Fibroblast of peridontal ligament (primary cell): ENCODE results near the gene PTPRD.
A peak's percentile ranks its signal among the peaks of the same experiment; 100 is the strongest.

Experiments used
- DNase-seq: peaks from one replicate; pipeline ENCODE4 v3.0.0-alpha.2; 2010; ENCODE audit errors: extremely low read depth

PTPRD gene

DNA sequence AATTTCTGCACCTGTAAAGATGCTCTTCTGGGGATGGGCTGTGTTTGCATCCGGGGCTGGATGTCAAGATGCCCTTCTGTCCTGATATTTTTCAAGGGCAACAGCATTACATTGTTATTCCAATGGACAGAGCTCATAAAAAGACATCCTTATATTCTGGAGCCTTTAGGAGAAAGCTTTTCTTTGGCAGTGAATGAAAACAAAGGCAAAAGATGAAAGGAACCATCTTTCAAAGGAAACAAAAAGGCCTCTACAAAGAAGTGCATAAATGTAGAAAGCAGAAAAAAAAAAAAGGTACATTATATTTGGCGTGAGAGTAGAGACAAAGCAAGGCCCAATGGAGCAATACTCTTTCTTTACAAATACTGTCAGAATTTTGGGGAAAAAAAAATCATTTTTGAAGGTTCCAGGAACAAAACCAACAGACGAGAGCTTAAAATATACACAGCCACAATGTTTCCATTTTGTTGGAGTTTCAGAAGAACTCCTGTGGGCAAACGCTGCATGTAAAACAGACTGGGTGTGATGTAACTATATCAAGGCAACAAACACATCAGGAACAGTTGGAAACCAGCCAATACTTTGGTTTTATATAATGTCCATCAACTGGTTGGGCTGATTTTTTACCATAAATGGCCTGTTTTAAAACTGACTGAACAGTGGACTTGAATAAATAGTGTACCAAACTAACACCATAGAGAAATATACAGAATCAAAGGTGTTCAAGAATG, 1927.7 kb downstream of the PTPRD start:
- no peak for DNase-seq

GRCh38 chr9:8683496-8683895, 1929.3 kb downstream of the PTPRD start:
- no peak for DNase-seq

DNA sequence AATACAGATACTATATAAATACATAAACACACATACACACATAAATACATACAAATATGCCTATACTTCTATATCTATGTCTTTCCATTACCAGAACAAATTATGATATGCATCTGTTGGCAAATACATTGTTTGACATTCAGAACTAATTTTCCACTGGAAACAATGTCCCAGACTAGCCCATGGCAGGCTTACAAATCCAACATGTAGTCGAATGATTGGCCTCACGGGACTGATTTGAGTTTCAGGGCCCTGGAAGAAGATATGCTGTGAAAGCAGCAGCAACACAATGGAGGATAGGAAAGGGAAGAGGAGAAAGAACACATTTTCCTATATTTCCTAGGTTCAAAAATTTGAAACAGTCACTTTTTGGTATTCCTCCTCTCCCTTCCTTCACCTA, 1932.1 kb downstream of the PTPRD start:
- DNase-seq, result no peak

DNA sequence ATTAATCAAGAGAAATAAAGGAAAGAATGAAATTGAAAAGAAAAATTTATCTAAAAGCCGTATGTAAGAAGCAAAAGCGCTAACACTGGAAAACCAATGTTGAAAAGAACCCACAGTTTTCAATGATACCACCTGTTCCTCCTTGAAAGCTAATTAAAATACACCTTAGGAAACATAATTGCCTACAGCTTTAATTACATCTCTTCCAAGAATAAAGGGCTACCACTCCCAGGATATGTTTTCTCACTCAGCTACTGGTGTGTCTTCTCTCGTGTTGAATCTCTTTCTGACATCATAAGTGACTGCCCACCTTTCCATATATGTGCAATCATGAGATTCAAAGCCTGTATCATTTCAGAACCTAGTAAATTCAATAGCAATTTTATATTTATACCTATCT, 1932.6 kb downstream of the PTPRD start:
- no peak for DNase-seq

GRCh38 chr9:8679371-8679822, 1933.4 kb downstream of the PTPRD start:
- peak; percentile 53 for DNase-seq

- no peak for DNase-seq
Measured at GRCh38 chr9:8677741-8678140, 1935.1 kb downstream of the PTPRD start.

- no peak for DNase-seq
Measured at GRCh38 chr9:8674536-8674935, 1938.3 kb downstream of the PTPRD start.

DNA sequence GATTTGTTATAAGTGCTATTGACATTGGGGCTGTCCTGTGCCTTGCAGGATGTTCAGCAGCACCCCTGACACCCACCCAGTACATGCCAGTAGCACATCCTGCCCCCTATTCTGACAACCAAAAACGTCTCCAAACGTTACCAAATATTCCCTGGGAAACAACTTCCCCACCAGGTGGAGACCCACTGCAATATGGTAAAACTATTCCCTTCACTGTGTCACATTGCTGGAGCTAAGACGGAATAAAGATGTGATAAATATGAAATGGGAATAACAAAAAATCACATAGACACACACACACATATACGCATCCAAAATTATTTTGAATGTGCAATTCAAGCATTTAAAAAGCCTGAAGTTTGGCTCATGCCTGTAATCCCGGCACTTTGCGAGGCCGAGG, 1939.0 kb downstream of the PTPRD start:
- DNase-seq, result no peak

- DNase-seq, result no peak
Measured at GRCh38 chr9:8670751-8671150, 1942.1 kb downstream of the PTPRD start.

- DNase-seq, result no peak
Measured at GRCh38 chr9:8668751-8669150, 1944.1 kb downstream of the PTPRD start.

DNA sequence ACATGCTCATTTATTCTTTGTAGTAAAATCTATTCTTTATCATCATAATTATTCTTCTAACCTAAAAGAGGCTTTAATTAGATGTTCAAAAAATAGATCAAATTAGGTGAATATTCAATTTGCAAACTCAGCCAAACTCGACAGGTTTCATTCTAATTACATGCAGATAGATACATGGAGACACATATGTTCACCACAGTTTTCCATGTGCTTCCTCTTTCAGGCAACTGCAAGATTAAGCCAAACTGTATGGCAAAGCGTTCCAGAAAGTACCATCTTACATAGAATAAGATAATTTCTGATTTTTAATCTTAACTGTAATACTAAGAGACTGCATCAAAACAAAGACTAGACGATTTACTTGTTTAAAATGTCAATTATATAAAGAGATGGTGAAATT, 1944.6 kb downstream of the PTPRD start:
- no peak for DNase-seq

DNA sequence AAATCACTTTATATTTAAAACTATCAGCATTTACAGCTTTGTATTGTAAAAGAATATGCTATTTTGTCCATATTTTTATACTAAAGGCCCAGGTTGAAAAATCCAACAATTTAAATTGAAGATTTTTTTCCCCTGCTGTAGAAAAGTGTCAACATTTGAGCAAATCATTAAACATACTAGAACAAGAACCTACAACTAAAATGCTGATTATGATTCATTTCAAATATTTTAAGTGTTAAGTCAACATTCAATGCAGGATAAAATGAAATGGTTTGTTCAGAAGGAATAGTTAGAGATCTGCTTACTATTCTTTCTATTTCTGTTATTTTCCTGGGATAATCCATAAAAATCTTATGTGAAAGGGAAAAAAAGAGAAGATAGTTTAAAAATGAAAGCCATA, 1946.7 kb downstream of the PTPRD start:
- DNase-seq, result no peak

- DNase-seq, result peak; percentile 68
Measured at GRCh38 chr9:8660383-8660782, 1952.4 kb downstream of the PTPRD start.

DNA sequence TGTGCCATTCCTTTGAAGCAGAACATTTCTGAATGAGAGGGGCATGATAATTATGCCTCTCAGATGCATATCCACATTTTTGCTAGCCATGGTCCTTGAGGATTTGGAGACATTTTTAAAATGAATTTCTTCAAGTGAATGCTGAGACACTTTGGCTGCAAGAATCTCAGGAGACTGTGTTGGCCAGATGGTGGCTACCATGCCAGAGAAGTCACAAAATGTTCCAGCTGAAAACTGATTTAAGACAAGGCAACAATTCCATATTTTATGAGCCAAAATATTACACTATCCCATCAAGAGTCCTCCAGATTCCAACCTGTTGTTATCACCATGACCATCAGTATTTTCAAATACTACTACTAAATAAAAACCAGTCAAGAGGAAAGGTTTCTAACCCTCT, 1953.7 kb downstream of the PTPRD start:
- no peak for DNase-seq

DNA sequence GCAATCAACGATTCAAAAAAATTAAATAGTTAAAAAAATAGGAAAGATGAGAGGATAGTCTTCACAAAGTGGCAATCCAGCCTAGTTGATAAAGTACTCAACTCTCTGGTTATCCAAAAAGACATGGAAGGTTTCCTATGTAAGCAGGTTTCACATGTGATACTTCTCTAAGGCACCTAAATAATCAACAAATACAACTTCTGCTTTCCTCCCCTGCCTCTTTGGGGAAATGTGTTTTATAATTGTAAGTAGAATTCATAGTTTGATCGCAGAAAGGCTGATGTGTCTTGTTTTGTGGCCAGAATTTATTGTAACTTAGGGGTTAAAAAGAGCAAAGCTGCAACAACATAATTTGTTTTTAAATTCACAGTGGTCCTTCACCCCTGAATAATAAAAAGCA, 1957.7 kb downstream of the PTPRD start:
- no peak for DNase-seq

DNA sequence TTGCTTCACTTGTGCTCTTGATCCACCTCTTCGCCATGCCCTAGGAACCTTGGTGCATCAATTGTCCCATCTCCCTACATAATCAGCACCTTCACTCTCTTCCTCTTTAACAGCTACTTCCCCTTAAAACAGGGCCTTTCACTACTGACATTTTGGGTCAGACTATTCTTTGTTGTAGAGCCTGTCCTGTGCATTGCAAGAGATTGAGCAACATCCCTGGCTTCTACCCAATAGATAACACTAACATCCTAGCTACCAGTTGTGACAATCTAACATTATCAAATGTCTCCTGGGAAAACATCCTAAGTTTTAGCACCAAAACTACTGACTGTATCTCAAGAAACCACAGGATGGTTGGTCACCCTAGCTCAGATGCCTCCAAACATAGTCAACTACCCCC, 1958.9 kb downstream of the PTPRD start:
- peak; percentile 3 for DNase-seq

GRCh38 chr9:8653111-8653510, 1959.7 kb downstream of the PTPRD start:
- DNase-seq, result no peak

DNA sequence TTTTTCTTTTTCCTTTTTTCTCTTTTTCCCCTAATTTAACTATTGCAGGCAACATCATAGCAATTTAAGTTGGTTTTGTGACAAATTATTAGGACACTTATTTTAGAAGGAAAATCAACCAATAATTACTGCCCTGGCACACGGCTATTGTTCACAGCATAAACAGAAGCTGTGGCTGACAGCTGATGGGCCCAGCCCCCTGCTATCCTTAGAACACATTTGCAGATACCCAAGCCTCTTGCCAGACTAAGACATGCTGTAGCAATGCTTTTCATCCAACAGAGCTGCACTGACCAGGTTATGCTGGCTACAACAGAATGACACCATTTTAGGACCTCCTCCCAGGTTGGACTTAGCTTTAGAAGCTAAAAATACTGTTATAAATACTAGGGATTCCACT, 1960.5 kb downstream of the PTPRD start:
- no peak for DNase-seq

DNA sequence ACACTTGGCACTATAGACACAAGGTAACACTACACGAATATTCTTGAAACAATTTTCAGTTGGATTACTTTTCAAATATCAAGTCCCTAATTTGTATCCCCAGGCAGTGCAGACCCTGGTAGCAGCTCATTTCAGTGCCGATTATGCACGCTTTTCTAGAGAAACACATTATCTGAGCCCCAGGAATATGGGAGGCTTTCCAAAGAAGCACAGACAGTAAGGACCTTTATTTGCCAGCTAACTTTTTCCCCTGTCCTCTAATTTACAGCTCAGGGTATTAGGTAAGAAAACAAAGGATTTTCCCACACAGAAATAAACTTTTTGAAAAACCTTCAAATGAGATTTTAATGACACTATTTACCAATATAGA, 1961.0 kb downstream of the PTPRD start:
- DNase-seq, result no peak

DNA sequence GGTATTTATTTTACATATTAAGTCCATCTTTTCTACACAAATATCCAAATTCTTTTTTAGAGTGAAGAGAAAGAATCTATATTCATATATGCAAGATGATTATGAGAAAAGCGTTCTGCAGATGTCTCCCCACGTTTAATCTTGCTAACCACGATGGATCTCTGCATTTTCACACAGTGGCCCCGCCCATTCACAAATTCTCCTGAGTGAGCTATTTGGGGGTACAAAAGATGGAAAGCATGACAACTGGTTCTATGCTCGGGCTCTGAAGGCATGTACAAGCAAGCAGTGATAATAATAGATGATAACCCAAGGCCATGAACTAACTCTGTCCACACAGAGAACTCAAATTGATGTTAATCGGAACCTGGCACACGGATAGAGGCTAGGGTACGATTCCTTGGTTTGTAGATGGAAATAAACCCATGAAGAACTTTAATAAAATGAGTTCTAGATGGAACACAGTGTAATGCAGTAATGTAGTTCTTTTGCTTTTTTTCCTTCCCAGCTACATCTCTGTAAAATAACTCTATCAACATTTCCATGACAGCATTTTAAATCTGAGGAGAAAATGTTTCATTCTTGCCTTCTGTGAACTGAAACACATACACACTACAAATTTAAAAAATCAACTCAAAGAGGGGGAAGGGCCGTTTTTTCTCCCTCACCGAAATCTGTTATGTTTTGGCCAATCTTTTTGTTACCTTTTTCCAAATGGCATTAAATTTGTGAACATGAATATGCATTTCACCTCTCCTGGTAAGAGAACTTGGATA, 1961.5 kb downstream of the PTPRD start:
- DNase-seq, result no peak

DNA sequence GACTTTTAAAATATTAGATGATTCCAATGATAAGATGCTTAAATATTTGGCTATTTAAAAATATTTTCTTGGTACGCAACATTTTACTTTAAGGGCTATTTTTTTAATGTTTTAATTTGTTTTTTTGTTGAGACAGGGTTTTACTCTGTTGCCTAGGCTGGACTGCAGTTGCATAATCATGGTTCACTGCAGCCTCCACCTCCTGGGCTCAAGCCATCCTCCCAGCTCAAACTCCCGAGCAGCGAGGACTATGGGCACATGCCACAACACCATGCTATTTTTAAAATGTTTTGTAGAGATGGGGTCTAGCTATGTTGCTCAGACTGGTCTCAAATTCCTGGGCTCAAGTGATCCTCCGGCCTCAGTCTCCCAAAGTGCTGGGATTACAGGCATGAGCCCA, 1963.0 kb downstream of the PTPRD start:
- no peak for DNase-seq

GRCh38 chr9:8649160-8649559, 1963.6 kb downstream of the PTPRD start:
- peak; percentile 33 for DNase-seq

DNA sequence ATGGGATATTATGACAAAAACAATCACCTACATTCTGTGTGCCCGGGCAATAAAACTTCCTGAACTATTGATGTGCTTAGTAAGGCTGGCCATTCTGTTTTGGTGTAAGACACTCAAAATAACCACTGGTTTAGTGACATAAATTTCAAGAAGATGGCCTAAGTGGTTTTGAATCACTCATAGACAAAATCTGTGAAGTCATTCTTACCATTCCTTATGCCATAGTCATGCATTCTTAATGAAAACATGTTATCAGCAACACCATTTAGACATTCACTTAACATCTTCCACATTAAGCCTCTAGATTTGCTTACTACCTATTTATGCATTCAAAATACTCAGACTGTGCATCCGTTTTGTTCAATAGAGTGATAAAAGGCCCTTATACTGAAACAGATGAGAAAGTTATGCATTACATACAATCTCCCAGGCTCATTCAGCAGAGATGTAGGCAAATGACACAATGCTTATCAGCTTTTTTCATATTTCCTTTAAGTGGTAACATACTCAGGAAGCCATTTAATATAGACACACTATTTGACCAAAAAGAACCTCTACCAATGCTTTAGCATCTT, 1964.4 kb downstream of the PTPRD start:
- peak; percentile 6 for DNase-seq
